Stimulated activated CD8-positive, alpha-beta memory T cell treated with anti-CD3 and anti-CD28 coated beads, Interleukin-7, amount 100 ng/mL, for 1 hour (primary cell): ENCODE data around the gene MTX1.
A peak's percentile ranks its signal among the peaks of the same experiment; 100 is the strongest.
"Not testable (repeated sequence)": the region's sequence is repeated elsewhere in the genome, so short reads cannot be mapped to it uniquely, and the experiment has no call there.

ENCODE experiments used
- DNase-seq, 2 donors: peaks; one replicate each; pipeline ENCODE4 v3.0.0-alpha.2; 2020; ENCODE audit warnings: low read depth in 2 of 2

MTX1 gene

DNA sequence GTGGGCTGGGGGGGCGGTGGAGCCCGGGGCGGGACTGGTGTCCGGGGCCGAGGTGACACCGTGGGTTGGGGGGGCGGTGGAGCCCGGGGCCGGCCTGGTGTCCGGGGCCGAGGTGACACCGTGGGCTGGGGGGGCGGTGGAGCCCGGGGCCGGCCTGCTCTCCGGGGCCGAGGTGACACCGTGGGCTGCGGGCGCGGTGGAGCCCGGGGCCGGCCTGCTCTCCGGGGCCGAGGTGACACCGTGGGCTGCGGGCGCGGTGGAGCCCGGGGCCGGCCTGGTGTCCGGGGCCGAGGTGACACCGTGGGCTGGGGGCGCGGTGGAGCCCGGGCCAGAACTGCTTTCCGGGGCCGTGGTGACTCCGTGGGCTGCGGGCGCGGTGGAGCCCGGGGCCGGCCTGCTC lies 18.6 kb upstream of the MTX1 start:
- not testable (repeated sequence) for DNase-seq

- DNase-seq: no peak
These were observed 16.6 kb upstream of the MTX1 start for GRCh38 chr1:155191904-155192303.

DNA sequence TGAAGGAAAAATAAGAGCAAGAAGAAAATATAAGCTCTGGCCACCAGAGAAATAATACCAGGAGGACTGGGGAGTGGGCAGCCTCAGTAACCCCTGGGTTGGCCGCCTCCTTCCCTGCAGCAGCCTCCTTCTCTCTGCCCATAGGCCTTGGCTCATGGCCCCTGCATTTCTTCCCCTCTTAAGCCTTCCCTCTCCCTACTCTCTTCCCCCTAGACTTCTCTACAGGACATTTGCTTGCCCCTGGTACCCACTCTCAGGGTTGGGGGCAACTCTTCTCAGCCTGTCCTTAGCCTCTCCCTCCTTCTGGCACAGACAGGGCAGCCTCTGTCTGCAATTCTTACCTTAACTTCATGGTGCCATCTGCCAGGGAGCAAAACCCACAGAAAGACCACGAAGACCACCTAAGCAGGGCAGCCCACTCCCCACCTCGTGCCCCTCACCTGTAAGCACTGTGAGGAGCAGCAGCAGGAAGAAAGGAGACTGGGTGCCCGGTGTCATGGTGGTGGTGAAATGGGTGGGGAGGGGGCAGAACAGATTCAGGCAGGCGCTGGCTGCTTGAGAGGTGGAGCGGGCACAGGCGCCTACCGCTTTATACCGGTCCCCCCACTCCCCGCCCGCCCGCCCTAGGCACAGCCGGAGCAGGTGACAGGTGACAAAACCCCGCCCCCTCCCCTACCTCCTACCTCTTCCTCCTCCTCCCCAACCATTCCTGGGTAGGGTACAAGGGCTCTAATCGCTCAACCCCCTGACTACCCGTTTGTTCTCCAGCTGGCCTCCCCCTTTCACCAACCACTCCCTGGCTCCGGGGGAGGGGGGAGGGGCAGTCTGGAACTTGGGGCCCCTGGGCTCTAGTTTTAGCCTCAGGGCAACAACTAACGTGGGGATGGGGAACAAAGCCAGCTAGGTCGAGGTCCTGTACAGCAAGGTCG lies 15.9 kb upstream of the MTX1 start:
- no peak for DNase-seq

DNA sequence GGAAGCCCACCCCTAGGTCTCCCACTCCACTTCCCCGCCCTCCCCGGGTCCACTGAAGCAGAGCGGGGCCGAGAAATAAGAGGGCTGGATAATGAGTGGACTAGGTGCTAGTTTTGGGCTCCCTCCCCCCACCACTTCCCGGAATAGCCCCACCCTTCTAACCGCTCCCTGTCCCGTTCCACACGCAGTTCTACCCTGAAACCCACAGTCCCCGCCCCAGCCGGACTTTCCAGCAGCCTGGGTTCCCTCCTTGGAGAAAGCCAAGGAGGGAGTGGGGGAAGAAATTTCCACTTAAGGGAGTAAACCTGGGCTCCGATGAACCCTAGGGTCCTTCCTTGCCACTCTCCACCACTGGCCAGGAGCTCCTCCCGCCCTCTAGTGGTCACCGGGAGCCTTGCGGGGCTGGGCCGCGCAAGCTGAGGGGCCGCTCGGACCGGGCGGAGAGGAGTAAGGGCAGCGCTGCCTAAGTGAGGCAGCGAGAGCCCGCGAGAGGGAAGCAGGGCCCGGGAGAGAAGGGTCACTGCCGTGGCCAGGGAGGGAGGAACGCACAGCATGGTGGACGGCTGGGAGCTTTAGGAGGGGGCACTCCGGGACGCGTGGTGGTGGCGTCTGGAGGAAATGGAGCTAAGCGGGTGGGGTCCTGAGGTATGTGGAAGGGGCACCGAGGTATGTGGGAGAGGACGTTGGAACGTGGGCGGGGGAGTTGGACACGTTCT lies 15.1 kb upstream of the MTX1 start:
- DNase-seq: peak; percentile 31 to 49

DNA sequence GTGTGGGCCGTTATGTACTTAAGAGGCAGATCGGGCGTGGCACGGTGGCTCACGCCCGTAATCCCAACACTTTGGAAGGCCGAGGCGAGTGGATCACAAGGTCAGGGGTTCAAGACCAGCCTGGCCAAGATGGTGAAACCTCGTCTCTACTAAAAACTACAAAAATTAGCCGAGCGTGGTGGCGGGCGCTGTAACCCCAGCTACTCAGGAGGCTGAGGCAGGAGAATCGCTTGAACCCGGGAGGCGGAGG lies 14.6 kb upstream of the MTX1 start:
- DNase-seq: not testable (repeated sequence)

DNA sequence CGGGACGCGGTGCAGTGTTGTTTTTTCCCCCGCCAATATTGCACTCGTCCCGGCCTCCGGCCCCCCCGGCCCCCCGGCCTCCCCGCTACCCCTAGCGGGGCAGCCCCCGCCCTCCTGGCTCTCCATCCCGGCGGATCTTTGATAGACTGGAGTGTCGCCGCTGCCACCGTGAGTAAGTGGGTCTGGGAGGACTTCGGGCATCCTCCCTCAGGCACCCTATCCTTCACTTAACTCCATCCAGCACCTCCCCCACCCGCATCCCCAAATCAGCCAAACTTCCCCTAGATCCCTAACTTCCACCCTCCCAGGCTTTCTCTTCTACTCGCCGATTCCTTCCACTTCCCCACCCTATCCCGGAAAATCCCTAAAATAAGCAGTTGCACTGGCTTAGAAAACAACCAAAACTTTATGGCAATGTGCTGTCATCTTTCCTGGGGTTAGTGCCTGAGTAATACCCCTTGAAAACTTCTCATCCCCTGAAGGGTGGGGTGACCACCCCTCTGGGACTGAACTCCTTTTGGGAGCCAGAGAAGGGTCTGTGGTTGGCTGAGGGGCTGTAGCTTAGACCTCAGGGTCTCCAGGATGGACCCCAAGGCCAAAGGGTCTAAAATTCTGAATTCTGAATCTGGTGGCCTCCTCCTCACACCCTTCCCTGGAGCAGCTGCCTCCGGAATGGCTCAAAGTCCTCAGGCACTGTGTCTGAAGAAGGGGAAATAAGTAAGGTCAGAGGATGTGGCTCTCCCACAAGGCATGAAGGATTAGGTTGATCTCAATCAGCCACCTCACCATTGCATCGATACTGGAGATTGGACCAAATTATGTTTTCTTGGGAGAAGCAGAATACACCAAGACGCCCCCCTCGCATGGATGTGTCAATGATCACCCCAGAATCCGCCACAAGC lies 13.0 kb upstream of the MTX1 start:
- DNase-seq: no peak

DNA sequence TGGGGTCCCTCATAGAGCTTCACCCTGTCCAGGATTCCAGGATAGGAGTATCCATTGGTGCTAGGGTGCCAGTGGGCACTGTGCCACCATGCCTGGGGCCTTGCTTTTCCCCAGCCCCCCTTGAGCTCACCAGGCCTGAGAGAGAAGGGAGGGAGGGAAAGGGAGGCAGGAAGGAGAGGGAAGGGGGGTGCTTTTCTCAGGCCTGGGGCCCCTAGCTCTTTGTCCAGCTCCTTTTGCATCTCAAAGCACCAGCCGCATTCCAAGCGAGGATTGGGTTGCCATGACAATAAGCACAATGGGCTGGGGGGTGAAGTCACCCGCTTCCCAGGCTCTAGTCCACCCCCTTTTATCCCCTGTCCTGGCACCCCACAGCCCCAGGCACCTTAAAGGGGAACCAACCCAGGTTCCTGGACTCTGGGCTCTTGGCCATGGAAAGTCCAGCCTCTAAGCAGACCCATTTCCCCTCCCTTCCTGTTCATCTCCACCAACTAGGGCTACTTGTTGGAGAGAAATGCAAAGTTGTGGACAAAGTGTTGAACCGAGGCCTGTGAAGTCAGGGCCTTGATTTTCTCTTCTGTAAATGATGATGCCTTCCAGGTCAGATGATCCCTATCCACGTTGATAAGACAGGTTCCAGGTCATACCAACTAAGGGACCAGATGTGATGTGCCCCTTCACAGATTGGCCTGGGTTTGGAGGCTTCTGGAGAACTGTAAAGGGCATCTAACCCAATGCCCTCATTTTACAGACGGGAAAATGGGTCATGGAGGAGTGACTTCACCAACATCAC lies 12.2 kb upstream of the MTX1 start:
- no peak for DNase-seq

GRCh38 chr1:155196893-155197638 lies 11.4 kb upstream of the MTX1 start:
- no peak for DNase-seq

GRCh38 chr1:155197901-155198546 lies 10.5 kb upstream of the MTX1 start:
- DNase-seq: no peak

DNA sequence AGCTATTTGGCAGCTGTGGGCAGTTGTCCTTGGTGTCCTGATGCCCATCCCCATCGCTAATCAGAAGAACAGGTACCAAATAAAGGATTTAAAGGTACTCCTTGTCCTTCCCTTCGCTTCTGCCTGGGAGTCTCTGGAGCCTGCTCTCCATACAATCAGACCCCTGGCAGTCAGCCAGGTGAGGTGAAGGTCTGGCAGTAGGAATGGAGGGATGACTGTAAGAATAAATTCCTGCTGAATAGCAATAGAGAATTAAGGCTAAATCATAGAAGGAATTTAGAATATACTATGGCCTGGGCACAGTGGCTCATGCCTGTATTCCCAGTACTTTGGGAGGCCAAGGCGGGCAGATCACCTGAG lies 10.0 kb upstream of the MTX1 start:
- no peak for DNase-seq

DNA sequence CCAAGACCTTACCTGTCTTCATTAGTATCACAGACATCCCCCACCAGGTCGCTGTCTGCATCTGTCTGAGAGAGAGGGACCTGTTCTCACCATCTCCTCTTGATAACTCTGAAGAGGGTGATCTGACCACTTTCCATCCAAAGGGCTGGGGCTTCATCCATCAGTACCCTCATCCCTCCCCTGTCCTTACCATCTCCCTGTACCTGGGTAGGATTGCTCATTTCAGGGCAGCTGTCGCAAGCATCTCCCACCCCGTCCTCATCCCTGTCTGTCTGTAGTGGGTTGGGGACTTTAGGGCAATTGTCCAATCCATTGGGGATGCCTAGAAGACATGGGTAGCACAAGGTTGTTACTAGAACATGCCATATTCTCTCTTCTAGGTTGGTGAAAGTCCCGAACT lies 8.7 kb upstream of the MTX1 start:
- DNase-seq: no peak

- no peak for DNase-seq
These were observed 7.6 kb upstream of the MTX1 start for GRCh38 chr1:155200920-155201319.

GRCh38 chr1:155202198-155202597 lies 6.3 kb upstream of the MTX1 start:
- DNase-seq: no peak

DNA sequence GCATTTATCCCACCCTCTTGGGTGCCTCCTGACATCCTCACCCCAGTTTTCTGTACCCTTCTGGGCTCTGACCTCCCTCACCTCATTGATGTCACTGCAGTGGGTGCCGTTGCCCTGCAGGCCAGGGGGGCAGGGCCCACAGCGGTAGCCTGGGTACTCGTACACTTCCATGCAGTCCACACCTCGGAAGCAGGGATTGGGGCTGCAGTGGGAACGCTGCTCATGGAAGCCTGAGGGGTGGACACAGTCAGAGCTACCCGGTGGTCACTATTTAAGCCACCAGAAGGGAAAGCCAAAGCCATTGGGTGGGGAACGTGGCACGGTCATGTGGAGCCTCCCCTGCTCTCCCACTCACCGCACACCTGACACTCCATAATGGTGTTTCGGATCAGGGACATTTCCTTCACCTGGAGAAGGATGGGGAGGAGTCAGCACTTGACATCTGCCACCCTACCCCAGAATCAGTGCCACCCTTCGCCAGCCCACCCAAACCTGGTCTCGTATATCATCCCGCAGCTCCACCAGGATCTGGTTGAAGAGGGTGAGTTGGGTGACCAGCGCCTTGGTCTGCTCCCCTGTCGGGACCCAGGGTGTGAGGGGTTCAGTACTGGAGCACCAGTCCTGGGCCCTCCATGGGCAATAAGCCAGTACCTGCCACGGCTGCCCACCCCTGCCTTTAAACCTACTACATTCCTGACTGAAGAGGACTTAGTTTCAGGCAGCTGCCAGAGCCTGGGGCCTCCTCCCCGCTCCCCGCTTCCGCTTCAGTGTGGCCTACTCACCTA lies 5.6 kb upstream of the MTX1 start:
- no peak for DNase-seq

GRCh38 chr1:155205035-155205434 lies 3.5 kb upstream of the MTX1 start:
- DNase-seq: no peak

GRCh38 chr1:155205969-155206593 lies 2.4 kb upstream of the MTX1 start:
- DNase-seq: no peak

- DNase-seq: peak; percentile 85 to 92
These were observed 1.3 kb upstream of the MTX1 start for GRCh38 chr1:155206891-155207805.
